NCI-H2171 treated with DMSO at 0.1 percent for 48 hours (cell line): Measurements from ENCODE around the gene IGHMBP2.

Source experiments
- DNase-seq: peaks from one replicate; lab custom pipeline; 2025; lab: John Stamatoyannopoulos, UW

The IGHMBP2 gene

GRCh38 chr11:68939583-68940555, 36.2 kb downstream of the IGHMBP2 start:
- no peak for DNase-seq

- DNase-seq = no peak
Observed at GRCh38 chr11:68940651-68941323, 37.1 kb downstream of the IGHMBP2 start.

- no peak for DNase-seq
Observed at GRCh38 chr11:68941324-68942094, 37.8 kb downstream of the IGHMBP2 start.

- DNase-seq = no peak
Observed at GRCh38 chr11:68942095-68942620, 38.5 kb downstream of the IGHMBP2 start.

GRCh38 chr11:68942751-68943271, 39.1 kb downstream of the IGHMBP2 start:
- no peak for DNase-seq

- no peak for DNase-seq
Observed at GRCh38 chr11:68946416-68947090, 42.9 kb downstream of the IGHMBP2 start.

GRCh38 chr11:68947151-68947550, 43.5 kb downstream of the IGHMBP2 start:
- no peak for DNase-seq

GRCh38 chr11:68948496-68948895, 44.8 kb downstream of the IGHMBP2 start:
- DNase-seq = no peak

- DNase-seq = no peak
Observed at GRCh38 chr11:68948935-68949334, 45.2 kb downstream of the IGHMBP2 start.

GRCh38 chr11:68950270-68950669, 46.6 kb downstream of the IGHMBP2 start:
- no peak for DNase-seq

- DNase-seq = no peak
Observed at GRCh38 chr11:68950762-68951161, 47.1 kb downstream of the IGHMBP2 start.

GRCh38 chr11:68954836-68955606, 51.3 kb downstream of the IGHMBP2 start:
- no peak for DNase-seq

GRCh38 chr11:68955607-68955958, 51.9 kb downstream of the IGHMBP2 start:
- DNase-seq = no peak

GRCh38 chr11:68956142-68956541, 52.5 kb downstream of the IGHMBP2 start:
- no peak for DNase-seq

GRCh38 chr11:68956547-68957254, 53.0 kb downstream of the IGHMBP2 start:
- no peak for DNase-seq

- no peak for DNase-seq
Observed at GRCh38 chr11:68958211-68958610, 54.5 kb downstream of the IGHMBP2 start.

- peak; percentile 18 for DNase-seq
Observed at GRCh38 chr11:68959465-68960293, 56.0 kb downstream of the IGHMBP2 start.

GRCh38 chr11:68960294-68961071, 56.8 kb downstream of the IGHMBP2 start:
- no peak for DNase-seq
